NCI-H2171 treated with DMSO at 0.1 percent for 48 hours (cell line): ENCODE results near the gene TMEM185B.
A peak's percentile ranks its signal among the peaks of the same experiment; 100 is the strongest.

Source experiments
- DNase-seq: peaks from one replicate; lab custom pipeline; 2025; lab: John Stamatoyannopoulos, UW

TMEM185B gene

GRCh38 chr2:120230515-120231471 lies 7.6 kb upstream of the TMEM185B start:
- no peak for DNase-seq

- no peak for DNase-seq
These were observed 6.1 kb upstream of the TMEM185B start for GRCh38 chr2:120229341-120229740.

DNA sequence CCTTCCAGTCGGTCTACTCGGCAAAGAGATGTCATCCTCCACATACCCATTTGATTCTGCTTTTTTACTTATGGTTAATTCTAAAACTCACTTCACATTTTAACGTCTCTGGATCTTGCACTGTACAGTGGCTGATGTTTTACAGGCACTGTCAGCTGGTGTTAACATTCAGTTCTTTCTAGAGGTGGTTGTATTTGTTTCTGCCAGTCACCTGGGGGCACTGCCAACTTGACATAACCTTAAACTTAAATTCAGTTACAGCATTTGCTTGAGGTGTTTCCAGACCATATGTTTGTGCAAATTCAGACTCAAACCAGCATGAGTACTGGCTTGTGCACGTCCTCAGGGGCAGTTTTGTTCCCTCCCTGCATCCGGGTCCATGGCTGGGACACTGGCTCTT lies 5.3 kb upstream of the TMEM185B start:
- peak; percentile 30 for DNase-seq

DNA sequence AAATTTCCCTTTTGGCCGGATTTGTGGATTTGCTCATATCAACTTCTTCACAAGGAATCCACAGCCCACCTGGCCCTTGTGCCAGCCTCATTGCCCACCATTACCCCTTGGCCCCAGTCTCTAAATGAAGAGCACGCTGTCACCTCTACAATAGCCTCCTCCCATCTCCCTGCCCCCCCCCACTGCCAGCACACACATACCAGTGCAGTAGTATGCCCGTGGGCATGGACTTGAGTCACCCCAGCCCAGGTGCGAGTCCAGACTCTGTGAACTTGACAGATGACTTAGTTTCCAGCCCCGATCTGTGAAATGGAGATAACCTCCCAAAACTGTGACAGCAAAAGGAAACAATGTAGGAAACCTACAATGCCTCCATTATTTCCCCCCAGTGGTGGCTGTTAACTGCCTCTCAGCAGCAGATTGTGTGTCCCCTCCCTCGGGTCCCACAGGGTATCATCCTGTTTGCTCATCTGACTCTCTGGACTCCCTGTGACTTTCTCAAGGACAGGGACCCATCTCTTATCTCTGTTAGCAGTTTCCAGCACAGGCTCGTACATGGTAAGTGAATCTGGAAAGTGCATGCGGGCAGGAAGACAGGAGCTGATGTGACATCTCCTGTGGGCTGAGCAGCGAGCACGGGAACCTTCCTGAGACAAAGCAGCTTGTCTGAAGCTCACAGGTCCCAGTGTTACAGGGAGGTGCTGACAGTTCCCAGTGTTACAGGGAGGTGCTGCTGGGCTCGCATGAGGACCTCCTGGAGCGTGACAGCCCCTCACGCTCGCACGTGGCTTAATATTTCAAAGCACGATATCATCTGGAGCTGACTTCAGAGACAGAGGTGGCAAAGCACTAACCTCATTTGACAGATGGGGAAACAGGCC lies 4.2 kb upstream of the TMEM185B start:
- no peak for DNase-seq

GRCh38 chr2:120226316-120226715 lies 3.1 kb upstream of the TMEM185B start:
- no peak for DNase-seq

GRCh38 chr2:120225549-120226065 lies 2.4 kb upstream of the TMEM185B start:
- no peak for DNase-seq

- DNase-seq, result no peak
These were observed 1.7 kb upstream of the TMEM185B start for GRCh38 chr2:120224735-120225548.

GRCh38 chr2:120224256-120224655 lies 1.1 kb upstream of the TMEM185B start:
- no peak for DNase-seq

GRCh38 chr2:120222186-120223033 lies 790 bp downstream of the TMEM185B start:
- no peak for DNase-seq

GRCh38 chr2:120221616-120222015 lies 1.6 kb downstream of the TMEM185B start:
- DNase-seq, result no peak

DNA sequence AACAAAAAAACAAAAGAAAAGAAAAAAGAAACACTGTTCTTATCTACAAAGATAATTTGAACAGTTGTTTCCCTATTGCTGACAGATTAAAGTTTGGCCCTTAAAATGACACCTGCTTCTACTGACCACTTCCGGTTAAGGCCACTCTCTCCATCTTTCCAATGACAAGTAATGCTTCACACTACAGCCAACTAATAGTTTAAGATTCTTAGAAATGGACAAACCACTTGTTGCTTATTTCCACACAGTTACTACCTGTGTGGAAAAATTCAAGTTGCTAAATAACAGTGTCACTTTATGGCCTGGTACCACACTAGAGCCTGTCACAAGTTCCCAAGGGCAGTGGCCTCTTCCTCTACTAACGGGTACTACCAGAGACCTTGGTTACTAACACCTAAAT lies 2.4 kb downstream of the TMEM185B start:
- DNase-seq, result no peak

DNA sequence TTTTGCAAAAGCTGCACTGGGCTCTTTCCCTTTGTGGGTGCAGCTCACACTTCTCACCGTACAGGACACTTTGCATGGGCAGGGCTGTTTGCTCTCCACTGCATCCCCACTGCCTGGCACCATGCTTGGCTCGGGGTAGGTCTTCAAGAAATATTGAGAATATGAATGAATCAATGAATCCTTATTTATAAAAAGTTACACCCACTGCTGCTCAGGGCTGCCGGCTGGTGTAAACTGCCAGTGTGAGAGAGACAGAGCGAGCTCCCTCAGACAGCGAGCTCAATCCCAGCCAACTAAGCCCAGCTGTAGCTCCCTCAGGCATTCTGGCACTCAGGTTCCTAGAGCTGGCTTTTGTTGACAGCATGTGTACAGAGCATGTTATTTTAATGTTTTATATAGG lies 3.4 kb downstream of the TMEM185B start:
- DNase-seq, result no peak

DNA sequence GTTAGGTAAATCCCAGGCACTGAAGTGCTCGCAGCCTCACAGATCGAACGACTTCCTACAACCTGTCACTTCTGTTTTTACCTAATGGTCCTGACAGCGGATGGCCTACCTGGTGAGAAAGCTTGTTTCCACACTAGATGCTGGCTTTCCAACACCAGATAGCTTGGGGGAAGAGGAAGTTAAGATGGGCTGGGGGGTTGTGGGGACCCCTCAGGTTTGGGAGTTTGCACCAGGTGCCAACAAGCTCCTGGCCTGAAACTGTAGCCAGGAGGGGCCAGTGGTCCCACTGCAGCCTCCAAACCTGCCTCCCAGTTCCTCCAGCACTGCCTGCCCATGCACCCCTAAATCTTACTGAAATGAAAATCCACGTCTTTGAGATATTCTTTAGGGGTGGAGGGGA lies 3.9 kb downstream of the TMEM185B start:
- no peak for DNase-seq

- DNase-seq, result no peak
These were observed 5.0 kb downstream of the TMEM185B start for GRCh38 chr2:120218181-120218580.

GRCh38 chr2:120210270-120210693 lies 12.9 kb downstream of the TMEM185B start:
- no peak for DNase-seq

DNA sequence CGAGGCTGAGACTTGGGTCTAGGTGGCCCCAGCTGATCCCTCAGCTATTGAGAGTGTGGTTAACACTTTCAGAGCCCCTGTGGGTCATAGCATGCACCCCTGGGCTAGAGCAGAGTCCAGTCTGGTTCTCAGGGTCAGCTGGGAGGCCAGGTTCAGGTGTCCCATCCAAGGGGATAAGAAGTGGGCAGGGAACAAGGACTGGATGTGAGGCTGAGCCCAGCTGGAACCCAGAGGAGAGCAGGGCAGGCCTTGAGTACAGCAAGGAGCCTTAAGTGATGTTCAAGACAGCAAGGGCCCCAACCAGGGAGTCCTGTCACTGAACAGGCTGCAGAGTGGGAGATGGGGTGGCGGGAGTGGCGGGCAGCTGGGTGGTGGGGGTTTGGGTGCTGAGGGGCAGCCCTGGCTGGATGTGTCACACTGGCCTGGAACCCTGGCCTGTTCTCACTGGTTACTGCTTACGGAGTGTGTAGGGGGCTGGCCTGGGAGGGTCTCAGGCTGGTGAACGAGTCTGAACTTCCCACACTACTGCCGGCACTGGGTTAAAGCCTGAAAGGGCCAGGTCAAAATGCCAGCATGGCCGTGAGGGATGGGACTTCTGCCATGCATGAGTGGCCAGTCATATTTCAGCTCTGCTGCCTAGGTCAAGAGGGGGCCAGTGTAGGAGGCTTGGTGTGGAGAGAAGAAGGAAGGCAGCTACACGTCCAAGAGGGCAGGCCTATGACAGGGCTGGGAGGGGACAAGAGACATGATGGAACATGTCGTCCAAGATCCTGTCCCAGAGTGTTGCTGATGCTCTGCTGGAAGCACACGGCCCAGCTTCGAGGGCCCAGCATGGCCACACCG lies 13.6 kb downstream of the TMEM185B start:
- no peak for DNase-seq

- no peak for DNase-seq
These were observed 14.5 kb downstream of the TMEM185B start for GRCh38 chr2:120208381-120209353.

DNA sequence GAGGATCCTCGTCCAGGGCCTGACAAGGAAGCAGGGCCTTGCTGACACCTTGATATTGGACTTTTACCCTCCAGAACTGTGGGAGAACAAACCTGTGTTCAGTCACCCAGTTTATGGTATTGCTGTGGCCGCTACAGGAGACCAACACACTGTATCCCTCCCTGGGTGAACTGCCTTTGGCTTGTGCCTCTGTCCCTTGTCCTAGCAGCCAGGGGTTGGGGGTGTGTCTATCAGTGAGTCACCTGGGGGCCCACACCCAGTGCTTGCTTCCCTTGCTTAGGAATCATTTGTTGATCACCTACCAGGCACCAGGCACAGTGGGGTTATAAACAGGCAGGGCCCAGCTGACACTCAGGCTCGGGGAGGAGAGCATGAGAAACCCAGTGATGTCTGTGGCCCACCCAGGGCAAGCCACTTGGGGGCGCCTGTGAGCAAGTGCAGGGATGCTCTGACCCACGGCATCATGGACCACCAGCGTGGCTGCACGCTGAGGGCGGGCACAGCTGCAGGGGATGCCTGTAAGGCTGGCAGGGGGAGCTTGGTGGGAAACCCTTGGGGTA lies 17.1 kb downstream of the TMEM185B start:
- DNase-seq, result no peak
